GM19328 (cell line): ENCODE data around the gene SMOC1.

ENCODE experiments used
- ATAC-seq: cut with Tn5 transposase; IDR thresholded peaks from one replicate; pipeline ENCODE4 v1.9.1; 2021; ENCODE audit warnings: mild to moderate bottlenecking, moderate library complexity; ENCODE audit not compliant: unreplicated experiment

Gene SMOC1

DNA sequence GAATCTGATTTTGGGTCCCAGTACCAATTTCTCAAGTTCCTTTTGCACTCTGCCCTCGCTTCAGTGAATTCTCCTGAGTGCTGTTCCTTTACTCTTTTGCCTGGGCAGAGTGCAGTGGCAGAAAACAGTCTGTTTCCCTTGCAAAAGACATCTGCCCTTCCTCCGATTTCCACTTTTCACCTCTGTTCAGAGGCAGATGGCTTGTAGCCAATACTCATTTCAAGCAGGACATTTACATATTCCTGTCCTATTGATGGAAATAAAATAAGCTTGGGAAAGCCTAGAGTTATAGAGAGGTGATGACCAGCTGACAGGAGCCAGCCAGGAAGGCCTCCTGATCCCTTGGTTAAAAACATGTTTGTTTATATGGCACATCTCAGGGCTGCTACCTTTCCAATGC, 198.5 kb downstream of the SMOC1 start:
- no peak for ATAC-seq

DNA sequence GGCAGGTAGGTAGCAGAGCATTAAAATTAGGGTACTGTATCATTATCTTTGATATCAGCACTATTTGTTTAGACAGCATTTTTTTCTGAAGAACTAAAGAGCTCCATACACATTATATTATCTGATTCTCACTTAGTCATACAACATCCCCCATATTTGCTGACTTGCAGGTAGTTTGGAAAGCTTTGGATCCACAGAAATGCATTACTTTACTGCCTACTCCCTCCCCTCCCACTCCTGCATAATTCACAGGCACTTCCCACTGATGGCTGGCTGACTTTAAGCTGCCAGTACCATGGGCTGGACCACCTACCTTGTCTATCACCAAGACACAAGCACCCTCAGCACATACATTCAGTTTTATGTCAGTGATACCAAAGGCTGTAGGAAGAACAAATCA, 199.1 kb downstream of the SMOC1 start:
- ATAC-seq: no peak

DNA sequence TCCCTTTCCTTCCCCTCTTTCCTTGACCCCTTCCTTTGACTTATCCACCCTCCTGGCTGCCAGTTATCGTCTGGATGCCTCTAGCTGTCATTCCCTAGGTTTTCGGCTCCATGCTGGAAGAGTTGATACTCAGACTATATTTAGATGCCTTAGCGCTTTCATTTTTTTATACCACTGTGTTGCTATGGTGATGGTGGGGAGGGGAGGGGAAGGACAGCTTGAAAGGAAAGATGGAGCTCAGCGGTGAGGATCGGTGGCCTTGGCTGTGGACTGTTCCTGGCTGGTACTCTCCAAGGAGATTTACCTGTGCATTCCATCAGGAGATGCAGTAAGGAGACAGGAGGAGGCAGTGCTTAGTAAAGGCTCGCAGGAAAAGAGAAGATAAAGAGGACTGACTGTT, 200.9 kb downstream of the SMOC1 start:
- ATAC-seq: no peak
